DND-41 (cell line): ENCODE measurements around the gene COMMD7.

Source experiments
- EZH2 ChIP-seq: IDR thresholded peaks from 3 replicates; pipeline ENCODE4 v1.6.1; 2012; ENCODE audit warnings: borderline replicate concordance, low read depth, mild to moderate bottlenecking, moderate library complexity, low read length, inconsistent platforms; ENCODE audit not compliant: severe bottlenecking
- TF ChIP-seq, protein P1 (sequence below): IDR thresholded peaks from 2 replicates; pipeline ENCODE4 v1.5.1; 2012; ENCODE audit warnings: borderline replicate concordance, low read length, moderate library complexity, mild to moderate bottlenecking; ENCODE audit not compliant: poor library complexity, severe bottlenecking; ENCODE audit errors: extremely low read depth

DNA sequence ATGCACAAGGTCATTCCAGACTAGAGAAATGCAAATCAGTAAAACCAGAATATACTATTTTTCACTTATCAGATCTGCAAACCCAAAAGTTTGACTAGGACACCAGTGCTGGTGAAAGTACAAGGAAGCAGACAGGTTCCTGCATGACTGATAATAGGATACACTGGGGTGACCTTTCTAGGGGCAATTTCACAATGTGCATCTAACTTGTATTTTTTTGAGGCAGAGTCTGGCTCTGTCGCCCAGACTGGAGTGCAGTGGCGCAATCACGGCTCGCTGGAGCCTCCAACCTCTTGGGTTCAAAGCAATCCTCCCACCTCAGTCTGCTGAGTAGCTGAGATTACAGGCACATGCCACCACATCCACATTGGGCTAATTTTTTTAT is 11.4 kb downstream of the COMMD7 start:
- TF ChIP-seq, protein P1, sequence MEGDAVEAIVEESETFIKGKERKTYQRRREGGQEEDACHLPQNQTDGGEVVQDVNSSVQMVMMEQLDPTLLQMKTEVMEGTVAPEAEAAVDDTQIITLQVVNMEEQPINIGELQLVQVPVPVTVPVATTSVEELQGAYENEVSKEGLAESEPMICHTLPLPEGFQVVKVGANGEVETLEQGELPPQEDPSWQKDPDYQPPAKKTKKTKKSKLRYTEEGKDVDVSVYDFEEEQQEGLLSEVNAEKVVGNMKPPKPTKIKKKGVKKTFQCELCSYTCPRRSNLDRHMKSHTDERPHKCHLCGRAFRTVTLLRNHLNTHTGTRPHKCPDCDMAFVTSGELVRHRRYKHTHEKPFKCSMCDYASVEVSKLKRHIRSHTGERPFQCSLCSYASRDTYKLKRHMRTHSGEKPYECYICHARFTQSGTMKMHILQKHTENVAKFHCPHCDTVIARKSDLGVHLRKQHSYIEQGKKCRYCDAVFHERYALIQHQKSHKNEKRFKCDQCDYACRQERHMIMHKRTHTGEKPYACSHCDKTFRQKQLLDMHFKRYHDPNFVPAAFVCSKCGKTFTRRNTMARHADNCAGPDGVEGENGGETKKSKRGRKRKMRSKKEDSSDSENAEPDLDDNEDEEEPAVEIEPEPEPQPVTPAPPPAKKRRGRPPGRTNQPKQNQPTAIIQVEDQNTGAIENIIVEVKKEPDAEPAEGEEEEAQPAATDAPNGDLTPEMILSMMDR: no peak
- TF ChIP-seq EZH2: no peak
